Measurements from ENCODE around the gene WDR45B. TPM values are rescaled to one million over a fixed set of nuclear protein-coding genes. Genes with fewer than 3 reads are reported as not detected.

Gene WDR45B
- total and polyA plus RNA-seq, 2 donors (not counting 3 experiments of a cell fraction or from before 2014, with no cell fraction given): 62.0 to 76.7 TPM

DNA sequence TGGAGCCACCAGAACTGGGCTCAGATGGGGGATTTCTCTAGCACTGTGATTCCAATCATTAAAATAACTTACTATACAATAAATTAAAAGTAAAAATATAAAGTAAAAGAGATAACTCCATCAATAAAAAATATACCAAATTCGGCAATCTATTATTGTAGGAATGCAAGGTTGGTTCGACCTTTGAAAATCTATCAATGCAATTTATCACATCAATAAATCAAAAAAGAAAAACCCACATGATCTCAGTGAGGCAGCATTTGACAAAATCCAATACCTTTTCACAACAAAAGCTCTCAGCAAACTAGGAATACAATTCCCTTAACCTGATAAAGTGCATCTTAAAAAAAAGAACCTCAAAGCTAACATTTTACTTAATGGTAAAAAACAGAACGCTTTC, 33.3 kb upstream of the WDR45B start:
- DNase-seq (ENCODE audit: low read depth, low spot score): no peak
- Histone ChIP-seq H3K79me2 (ENCODE audit: control insufficient read depth, insufficient read depth, low read length) (no peaks in the 10 kb centered on the region), H3K27me3 (ENCODE audit: control insufficient read depth in 2 of 2, insufficient read depth in 2 of 2, low read length in 2 of 2) (no peaks in the 10 kb centered on the region), H3K9ac (replicated peaks; ENCODE audit: extremely low read depth, insufficient read depth, low read length) (no peak overlapping the region), H3K9me3 (replicated peaks; ENCODE audit: control insufficient read depth, insufficient read depth, low read length) (no peaks in the 10 kb centered on the region), H3K9me1 (replicated peaks; ENCODE audit: control insufficient read depth, extremely low read depth, insufficient read depth, low read length) (no peaks in the 10 kb centered on the region), H3K27ac (ENCODE audit: insufficient read depth, low read depth, low read length) (no peak overlapping the region), H2AFZ (ENCODE audit: low read depth, low read length) (no peak overlapping the region), H3K4me1 (ENCODE audit: control insufficient read depth, extremely low read depth, insufficient read depth, low read length) (no peaks in the 10 kb centered on the region), H3K4me3 (replicated peaks in 1 of 3; ENCODE audit: insufficient read depth in 1 of 3, low read depth in 1 of 3, low read length in 3 of 3) (no peak overlapping the region), H4K20me1 (replicated peaks; ENCODE audit: control insufficient read depth, extremely low read depth, insufficient read depth, low read length) (no peaks in the 10 kb centered on the region), H3K4me2 (ENCODE audit: insufficient read depth, low read length) (no peak overlapping the region), H3K36me3 (ENCODE audit: control insufficient read depth in 2 of 2, extremely low read depth in 1 of 2, insufficient read depth in 2 of 2, low read length in 2 of 2) (no peaks in the 10 kb centered on the region)
- intact Hi-C loops (cut with micrococcal nuclease): no loop called here
- ChIA-PET POLR2A (no interaction called here), CTCF (interaction anchor here (0.7 kb wide), 2 partner anchors 18 to 267 kb away, joined by 3 read pairs; no protein-coding TSS in a partner anchor)
- no TSS peak for BruUV-seq (replicated peaks)
- dilution Hi-C loops (cut with MboI; ENCODE audit: extremely low pct_ligation_motif_present, low sequenced_read_pairs): no loop called here
- FAIRE-seq: no peak
- no peak for TF ChIP-seq MYC (IDR thresholded peaks at IDR 0.05; ENCODE audit: low read depth, low read length)
- TF ChIP-seq, protein P1, sequence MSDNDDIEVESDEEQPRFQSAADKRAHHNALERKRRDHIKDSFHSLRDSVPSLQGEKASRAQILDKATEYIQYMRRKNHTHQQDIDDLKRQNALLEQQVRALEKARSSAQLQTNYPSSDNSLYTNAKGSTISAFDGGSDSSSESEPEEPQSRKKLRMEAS (IDR thresholded peaks at IDR 0.05; ENCODE audit: insufficient read depth, insufficient read length): no peak
- TF ChIP-seq GATA2 (IDR thresholded peaks at IDR 0.05; ENCODE audit: insufficient read depth, insufficient read length, low read depth, low read length): no peak
- TF ChIP-seq JUN (IDR thresholded peaks at IDR 0.05; ENCODE audit: borderline replicate concordance, insufficient read depth, insufficient read length, low read depth): no peak
- TF ChIP-seq POLR2AphosphoS5 (IDR thresholded peaks at IDR 0.05; ENCODE audit: insufficient read depth, low read depth, low read length): no peak
- no peak for TF ChIP-seq CTCF (IDR thresholded peaks at IDR 0.05; ENCODE audit: extremely low read depth in 1 of 2, insufficient read depth in 1 of 2, low read depth in 1 of 2, low read length in 2 of 2)
- TF ChIP-seq FOS (IDR thresholded peaks at IDR 0.05; ENCODE audit: borderline replicate concordance, insufficient read depth, low read length): no peak
- TF ChIP-seq EZH2 (IDR thresholded peaks at IDR 0.05; ENCODE audit: borderline replicate concordance, low read depth, low read length, severe bottlenecking): no peak
- TF ChIP-seq POLR2A (IDR thresholded peaks at IDR 0.05; ENCODE audit: low read depth, low read length): no peak
